GM15510 (cell line): ENCODE measurements around the gene ITCH.

Experiments used
- POLR2A ChIP-seq: IDR thresholded peaks from 3 replicates; pipeline ENCODE4 v1.6.1; 2011; ENCODE audit warnings: borderline replicate concordance; ENCODE audit not compliant: insufficient read length; ENCODE audit errors: extremely low read depth

The ITCH gene

DNA sequence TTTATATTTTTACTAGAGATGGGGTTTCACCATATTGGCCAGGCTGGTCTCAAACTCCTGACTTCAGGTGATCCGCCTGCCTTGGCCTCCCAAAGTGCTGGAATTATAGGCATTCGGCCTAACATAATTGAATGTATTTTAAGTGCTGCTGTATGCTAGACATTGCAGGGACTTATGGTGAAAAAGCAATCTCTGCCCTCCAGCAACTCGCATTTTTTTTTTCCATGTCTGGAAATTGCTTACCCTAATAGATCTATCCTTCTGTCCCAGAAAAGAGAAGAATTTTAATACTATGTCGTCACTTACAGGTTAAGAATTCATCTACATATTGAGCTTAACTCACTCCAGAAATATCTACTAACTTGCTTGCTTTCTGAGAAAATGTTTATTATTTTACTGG is 10.4 kb downstream of the ITCH start:
- TF ChIP-seq POLR2A, result no peak

DNA sequence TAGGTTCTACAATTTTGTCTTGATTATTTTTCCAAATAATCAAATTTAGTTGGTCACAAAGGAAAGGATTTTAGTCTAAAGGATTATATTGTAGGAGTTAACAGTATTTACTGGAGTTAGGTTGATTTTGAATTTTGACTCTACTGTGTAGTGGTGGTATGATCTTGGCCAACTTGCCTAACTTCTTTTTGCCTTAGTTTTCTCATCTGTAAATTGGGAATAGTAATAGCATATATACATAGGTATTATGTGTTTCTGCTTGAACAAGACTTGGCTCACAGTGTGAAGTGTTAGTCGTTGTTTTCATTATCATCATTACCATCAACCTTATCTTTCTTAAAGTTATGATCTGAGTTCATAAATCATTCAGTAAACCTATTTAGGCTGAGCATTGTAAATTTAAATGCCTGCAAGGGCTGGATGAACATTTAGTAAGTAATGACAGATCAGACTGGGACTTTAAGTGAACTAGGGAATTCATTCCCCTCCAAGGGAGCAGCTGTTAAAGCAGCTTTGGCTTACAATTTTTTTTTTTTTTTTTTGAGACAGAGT is 11.2 kb downstream of the ITCH start:
- no peak for TF ChIP-seq POLR2A

DNA sequence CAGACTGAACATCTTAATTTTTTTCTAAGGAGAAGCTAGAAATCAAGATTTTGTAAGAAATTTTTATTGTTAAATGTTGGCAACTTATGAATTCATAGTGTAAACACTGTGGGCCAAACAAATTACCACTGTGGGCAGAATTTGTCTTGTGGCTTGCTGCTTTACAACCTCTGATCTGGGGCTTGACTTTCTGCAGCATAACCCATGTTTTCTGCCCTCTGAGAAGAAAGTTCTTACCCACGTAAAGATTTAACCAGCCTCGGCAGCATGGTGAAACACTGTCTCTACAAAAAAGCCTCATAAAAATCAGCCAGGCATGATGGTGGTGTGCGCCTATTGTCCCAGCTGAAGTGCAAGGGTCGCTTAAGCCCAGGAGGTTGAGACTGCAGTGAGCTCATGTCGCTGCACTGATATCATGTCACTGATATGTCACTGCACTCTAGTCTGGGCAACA is 12.9 kb downstream of the ITCH start:
- no peak for TF ChIP-seq POLR2A

DNA sequence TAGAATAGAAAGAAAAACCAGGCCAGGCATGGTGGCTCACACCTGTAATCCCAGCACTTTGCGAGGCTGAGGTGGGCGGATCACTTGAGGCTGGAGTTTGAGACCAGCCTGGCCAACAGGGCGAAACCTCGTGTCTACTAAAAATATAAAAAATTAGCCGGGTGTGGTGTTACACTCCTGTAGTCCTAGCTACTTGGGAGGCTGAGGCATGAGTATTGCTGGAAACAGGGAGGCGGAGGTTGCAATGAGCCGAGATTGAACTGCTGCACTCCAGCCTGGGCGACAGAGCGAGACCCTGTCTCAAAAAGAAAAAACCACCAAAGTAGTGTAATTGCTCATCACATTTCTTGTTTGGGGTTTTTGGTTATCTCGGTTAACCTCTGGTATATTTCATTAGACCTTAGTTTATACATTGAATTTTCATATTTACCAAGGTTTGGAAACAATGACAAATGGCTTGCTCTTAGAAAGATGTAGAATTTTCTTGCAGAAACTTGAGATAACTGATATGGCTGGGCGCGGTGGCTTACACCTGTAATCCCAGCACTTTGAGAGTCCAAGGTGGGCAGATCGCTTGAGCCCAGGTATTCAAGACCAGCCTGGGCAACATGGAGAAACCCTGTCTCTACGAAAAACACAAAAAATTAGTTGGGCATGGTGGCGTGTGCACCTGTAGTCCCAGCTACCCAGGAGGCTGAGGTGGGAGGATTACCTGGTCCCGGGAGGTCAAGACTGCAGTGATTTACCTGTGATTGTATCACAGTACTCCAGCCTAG is 14.2 kb downstream of the ITCH start:
- TF ChIP-seq POLR2A, result no peak

DNA sequence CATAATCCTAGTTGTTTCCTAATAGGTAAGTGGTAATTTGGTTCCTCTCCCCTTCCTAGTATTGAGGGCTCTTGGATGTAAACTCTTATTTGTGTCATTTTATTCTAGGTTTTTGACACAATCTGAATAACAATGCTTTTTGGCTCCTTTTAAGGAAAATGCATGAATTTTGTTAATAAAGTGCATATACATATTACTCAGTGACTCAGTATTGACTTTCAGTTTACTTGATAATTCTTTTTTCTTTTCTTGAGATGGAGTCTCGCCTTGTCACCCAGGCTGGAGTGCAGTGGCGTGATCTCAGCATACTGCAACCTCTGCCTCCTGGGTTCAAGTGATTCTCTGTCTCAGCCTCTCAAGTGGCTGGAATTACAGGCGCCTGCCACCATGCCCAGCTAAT is 19.1 kb downstream of the ITCH start:
- TF ChIP-seq POLR2A, result no peak

DNA sequence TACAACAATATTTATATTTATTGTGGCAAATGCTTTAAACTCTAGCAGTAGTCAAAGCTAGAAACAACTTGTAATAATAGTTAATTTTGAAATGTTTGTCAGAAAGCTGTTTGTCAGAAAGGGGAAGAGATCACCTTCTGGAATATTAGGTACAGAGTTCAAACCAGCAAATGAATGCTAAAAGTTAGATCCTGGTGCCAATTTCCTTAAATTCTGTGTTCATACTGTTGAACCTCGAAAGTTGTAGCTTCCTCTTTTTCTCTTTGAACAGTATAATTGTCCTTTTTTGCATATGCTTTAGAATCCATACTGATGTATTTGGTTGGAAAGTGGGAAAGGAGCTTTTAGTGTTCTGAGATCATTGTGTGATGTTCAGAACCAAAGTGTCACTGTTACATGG is 22.4 kb downstream of the ITCH start:
- no peak for TF ChIP-seq POLR2A

DNA sequence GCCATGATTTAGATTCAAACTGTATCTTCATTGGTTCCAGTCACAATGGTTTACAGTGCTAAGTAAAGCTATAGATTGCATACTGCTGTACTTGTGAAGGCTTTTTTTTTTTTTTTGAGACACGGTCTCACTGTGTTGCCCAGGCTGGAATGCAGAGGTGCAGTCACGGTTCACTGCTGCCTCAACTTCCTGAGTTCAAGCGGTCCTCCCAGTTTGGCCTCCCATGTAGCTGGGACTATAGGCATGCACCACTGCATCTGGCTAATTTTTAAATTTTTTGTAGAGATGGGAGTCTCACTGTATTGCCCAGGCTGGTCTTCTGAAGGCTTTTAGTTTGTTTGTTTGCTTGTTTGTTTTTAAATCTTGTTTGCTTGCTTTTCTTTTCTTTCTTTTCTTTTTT is 24.9 kb downstream of the ITCH start:
- no peak for TF ChIP-seq POLR2A

DNA sequence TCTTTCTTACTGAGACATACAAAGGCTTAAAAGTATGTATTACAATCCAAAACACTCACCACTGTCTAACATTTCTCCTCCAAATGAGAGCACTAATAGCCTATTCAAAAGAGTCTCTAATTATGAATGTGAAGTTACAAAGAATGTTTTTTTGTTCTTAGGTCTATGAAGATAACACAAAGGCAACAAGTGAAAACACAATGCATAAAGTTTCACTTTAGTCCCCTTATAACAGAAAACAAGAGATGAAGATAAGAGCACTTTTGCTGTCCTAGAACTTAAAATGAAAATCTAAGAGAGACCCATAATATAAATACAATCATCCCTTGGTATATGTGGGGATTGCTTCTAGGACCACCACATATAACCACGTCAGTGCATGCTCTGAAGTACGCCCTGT is 25.6 kb downstream of the ITCH start:
- TF ChIP-seq POLR2A, result no peak

DNA sequence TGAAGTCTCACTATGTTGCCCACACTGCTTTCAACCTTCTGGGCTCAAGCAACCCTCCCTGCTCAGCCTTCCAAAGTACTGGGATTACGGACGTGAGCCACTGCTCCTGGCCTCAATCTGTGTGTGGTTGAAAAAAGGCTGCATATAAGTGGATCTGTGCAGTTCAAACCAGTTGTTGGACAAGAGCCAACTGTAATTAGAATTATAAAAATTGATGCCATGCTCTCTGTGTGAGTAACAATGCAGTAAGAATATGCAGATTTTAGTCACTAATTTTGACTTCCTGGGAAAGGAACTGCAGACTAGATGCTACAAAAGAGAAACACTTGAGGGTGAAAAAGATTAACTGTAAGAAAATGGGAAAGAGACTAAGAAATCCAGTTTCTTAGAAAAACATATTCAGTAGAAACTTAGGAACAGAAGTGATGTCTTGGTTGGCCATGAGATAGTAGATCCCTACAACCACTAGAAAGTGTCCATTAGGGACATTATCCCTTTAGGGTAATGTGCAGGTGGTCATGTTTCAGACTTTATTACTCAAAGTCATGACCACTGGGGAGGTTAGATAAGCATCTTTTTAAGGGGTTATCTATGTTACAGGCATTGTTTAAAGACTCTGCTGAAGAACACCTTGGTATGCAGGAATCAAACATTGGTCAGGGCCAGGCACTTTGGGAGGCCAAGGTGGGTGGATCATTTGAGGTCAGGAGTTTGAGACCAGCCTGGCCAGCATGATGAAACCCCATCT is 26.3 kb downstream of the ITCH start:
- TF ChIP-seq POLR2A, result no peak

DNA sequence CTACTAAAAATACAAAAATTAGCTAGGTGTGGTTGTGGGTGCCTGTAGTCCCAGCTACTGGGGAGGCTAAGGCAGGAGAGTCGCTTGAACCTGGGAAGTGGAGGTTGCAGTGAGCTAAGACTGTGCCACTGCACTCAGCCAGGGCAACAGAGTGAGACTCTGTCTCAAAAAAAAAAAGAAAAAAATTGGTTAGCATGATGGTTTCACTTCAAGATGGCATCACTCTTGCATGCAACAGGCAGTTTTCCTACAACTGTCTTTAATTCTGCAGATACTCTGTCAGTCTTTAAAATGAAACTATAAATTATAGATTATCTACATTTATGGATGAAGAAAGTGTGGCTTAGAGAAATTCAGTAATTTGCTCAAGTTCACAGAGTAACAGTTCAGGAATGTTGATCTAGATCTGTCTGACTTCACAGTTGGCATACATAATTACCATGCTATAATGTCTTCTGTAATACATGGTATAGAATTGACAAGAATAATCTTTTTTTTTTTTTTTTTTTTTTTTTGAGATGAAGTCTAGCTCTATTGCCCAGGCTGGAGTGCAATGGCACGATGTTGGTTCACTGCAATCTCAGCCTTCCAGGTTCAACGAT is 27.0 kb downstream of the ITCH start:
- no peak for TF ChIP-seq POLR2A

DNA sequence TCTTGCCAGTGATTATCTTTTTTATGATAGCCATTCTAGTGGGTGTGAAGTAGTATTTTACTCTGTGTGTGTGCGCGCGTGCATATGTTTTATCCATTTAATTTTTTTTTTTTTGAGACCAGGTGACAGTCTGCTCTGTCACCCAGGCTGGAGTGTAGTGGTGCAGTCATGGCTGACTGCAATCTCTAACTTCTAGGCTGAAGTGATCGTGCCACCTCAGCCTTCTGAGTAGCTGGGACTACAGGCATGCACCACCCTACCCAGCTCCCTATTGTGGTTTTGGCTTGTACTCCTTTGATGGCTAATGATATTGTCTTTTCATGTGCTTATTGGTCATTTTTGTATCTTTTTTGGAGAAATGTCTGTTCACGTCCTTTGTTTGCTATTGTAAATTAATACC is 33.3 kb downstream of the ITCH start:
- no peak for TF ChIP-seq POLR2A

DNA sequence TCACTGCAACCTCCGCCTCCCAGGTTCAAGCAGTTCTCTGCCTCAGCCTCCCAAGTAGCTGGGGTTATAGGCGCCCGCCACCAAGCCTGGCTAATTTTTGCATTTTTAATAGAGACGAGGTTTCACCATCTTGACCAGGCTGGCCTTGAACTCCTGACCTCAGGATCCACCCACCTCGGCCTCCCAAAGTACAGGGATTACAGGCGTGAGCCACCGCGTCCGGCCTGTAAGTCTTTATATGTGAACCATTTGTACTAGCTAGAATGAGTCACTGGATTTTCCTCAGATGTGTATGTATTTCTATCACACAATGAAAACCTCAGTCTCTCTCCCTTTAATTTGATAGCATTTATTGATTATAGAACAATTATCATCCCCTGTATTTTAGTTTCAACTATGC is 34.0 kb downstream of the ITCH start:
- TF ChIP-seq POLR2A, result no peak

DNA sequence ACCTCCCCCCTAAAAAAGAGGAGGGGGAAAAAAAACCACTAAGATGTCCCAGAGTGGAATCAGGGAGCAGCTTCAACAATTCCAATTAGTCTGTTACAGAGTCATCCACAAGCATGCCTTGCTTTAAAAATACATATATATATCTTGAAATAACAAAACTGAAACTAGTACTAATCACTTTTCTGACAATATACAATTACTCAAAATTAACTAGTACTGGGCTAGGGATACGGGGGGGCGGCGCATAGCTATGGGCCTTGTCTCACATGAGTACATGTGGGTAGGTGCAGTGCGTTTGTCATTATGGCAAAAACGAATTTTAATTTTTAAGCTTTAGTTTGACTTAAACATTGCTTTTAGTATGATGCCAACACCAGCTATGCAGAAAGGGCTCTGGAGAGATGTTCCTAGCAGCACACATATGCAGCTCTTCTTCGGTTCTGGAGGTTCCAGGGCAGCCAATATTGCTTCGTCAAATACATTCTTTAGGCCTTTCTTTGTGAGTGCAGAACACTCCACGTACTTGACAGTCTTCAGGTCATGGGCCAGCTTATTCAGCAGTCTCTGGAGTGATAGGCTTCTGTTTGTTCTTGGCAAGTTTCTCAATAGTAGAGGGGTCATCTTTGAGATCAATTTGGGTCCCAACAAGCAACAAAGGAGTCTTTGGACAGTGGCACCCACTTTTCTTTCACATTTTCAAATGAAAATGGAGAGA is 38.8 kb downstream of the ITCH start:
- no peak for TF ChIP-seq POLR2A

DNA sequence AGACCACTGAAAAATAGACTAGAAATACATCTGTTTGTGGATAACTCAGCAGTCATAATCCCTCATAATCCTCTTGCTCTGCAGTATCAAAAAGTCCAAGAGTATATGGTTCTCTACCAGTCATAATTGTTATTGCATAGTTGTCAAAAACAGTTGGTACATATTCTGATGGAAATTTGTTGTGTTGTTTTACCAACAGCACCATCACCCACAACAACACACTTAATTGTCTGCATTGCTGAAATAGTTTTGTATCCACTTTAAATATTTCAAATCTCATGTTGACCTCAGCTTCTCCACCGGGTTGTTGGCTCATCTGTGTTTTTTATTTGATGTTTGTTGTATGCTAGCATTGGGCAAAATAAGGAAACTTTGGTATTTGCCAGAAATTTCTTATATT is 39.4 kb downstream of the ITCH start:
- no peak for TF ChIP-seq POLR2A
